CD14-positive monocyte (primary cell): Measurements from ENCODE around the gene TMEM259. TPM values are rescaled to one million over a fixed set of nuclear protein-coding genes. Genes with fewer than 3 reads are reported as not detected.

Source experiments
- DNase-seq, 3 donors: peaks; one replicate each; pipeline ENCODE4 v3.0.0-alpha.2; 2011 to 2022
- H2AFZ ChIP-seq: 2 replicates; pipeline ENCODE4 v1.6.0; 2012; ENCODE audit warnings: mild to moderate bottlenecking, low read depth, low read length, inconsistent platforms; ENCODE audit not compliant: insufficient read depth, poor library complexity, severe bottlenecking
- H3K27ac ChIP-seq, 2 donors: 1 replicate in 1 of 2; 2 replicates in 1 of 2; pipeline ENCODE4 v1.5.1; 2012 to 2013; ENCODE audit warnings: low read length in 2 of 2, control low read depth in 1 of 2, inconsistent platforms in 1 of 2, low read depth in 1 of 2, mild to moderate bottlenecking in 1 of 2
- H3K27me3 ChIP-seq, 2 donors: one replicate each; pipeline versions ENCODE4 v1.6.0 to v1.6.1; 2011 to 2013; ENCODE audit warnings: low read length in 2 of 2; ENCODE audit not compliant: control insufficient read depth in 2 of 2, insufficient read depth in 2 of 2
- H3K36me3 ChIP-seq, 2 donors: replicated peaks in 1 of 2; 1 replicate in 1 of 2; 2 replicates in 1 of 2; pipeline versions ENCODE4 v1.5.1 to v1.6.1; 2012 to 2013; ENCODE audit warnings: low read length in 2 of 2, control low read depth in 1 of 2, inconsistent platforms in 1 of 2, mild to moderate bottlenecking in 1 of 2; ENCODE audit not compliant: insufficient read depth in 2 of 2, control insufficient read depth in 1 of 2
- H3K4me1 ChIP-seq, 2 donors: 1 replicate in 1 of 2; 2 replicates in 1 of 2; pipeline versions ENCODE4 v1.5.1 to v1.6.1; 2012 to 2013; ENCODE audit warnings: low read length in 2 of 2, control low read depth in 1 of 2, inconsistent platforms in 1 of 2, mild to moderate bottlenecking in 1 of 2, moderate library complexity in 1 of 2; ENCODE audit not compliant: insufficient read depth in 2 of 2, control insufficient read depth in 1 of 2
- H3K4me2 ChIP-seq: replicated peaks from 2 replicates; pipeline ENCODE3; 2012; ENCODE audit warnings: low read length, moderate library complexity, mild to moderate bottlenecking; ENCODE audit not compliant: poor library complexity, severe bottlenecking; ENCODE audit errors: extremely low read depth
- H3K4me3 ChIP-seq, 3 experiments: fragments of 200-600 bp in 1 of 3; sonication (generic) in 1 of 3; replicated peaks in 1 of 3; 1 replicate in 2 of 3; 2 replicates in 1 of 3; pipeline ENCODE4 v1.5.1; 2011 to 2013; ENCODE audit warnings: low read length in 3 of 3, mild to moderate bottlenecking in 3 of 3, control low read depth in 2 of 3, low read depth in 2 of 3, inconsistent platforms in 1 of 3, moderate library complexity in 1 of 3
- H3K79me2 ChIP-seq: 2 replicates; pipeline ENCODE4 v1.6.0; 2012; ENCODE audit warnings: mild to moderate bottlenecking, control low read depth, inconsistent platforms, low read length, moderate library complexity; ENCODE audit not compliant: insufficient read depth
- H3K9ac ChIP-seq: 2 replicates; pipeline ENCODE4 v1.6.0; 2017; ENCODE audit warnings: low read length, mild to moderate bottlenecking; ENCODE audit not compliant: insufficient read depth, poor library complexity, severe bottlenecking
- H3K9me3 ChIP-seq, 2 donors: replicated peaks in 1 of 2; 1 replicate in 1 of 2; 2 replicates in 1 of 2; pipeline versions ENCODE4 v1.5.1 to v1.6.1; 2012 to 2013; ENCODE audit warnings: low read length in 2 of 2, control low read depth in 1 of 2; ENCODE audit not compliant: control insufficient read depth in 1 of 2, insufficient read depth in 1 of 2
- H4K20me1 ChIP-seq: 2 replicates; pipeline ENCODE4 v1.6.0; 2012; ENCODE audit warnings: mild to moderate bottlenecking, low read length, control low read depth, moderate library complexity; ENCODE audit not compliant: insufficient read depth
- H3K27ac Mint-ChIP-seq, 7 donors: one replicate each; pipeline ENCODE4 v1.8.0; 2020; ENCODE audit warnings: mild to moderate bottlenecking in 7 of 7, mixed read lengths in 7 of 7, moderate library complexity in 6 of 7, inconsistent platforms in 2 of 7
- H3K27me3 Mint-ChIP-seq, 3 donors: one replicate each; pipeline ENCODE4 v1.8.0; 2021 to 2022; ENCODE audit warnings: low read depth in 3 of 3, mild to moderate bottlenecking in 3 of 3, mixed read lengths in 3 of 3, moderate library complexity in 3 of 3, inconsistent platforms in 1 of 3
- H3K36me3 Mint-ChIP-seq, 2 donors: one replicate each; pipeline ENCODE4 v1.8.0; 2020; ENCODE audit warnings: mixed read lengths in 2 of 2, inconsistent platforms in 1 of 2, mild to moderate bottlenecking in 1 of 2
- H3K4me1 Mint-ChIP-seq: one replicate; pipeline ENCODE4 v1.8.0; 2020; ENCODE audit warnings: mild to moderate bottlenecking, mixed read lengths
- H3K4me3 Mint-ChIP-seq, 2 donors: one replicate each; pipeline ENCODE4 v1.8.0; 2020; ENCODE audit warnings: mild to moderate bottlenecking in 2 of 2, mixed read lengths in 2 of 2, moderate library complexity in 1 of 2
- H3K9me3 Mint-ChIP-seq, 7 donors: one replicate each; pipeline ENCODE4 v1.8.0; 2020 to 2022; ENCODE audit warnings: mixed read lengths in 7 of 7, mild to moderate bottlenecking in 6 of 7, moderate library complexity in 6 of 7, inconsistent platforms in 2 of 7
- WGBS: methylation state at CpG from one replicate; pipeline ENCODE4 v1.1.5; 2013; ENCODE audit warnings: missing lambda C conversion rate; ENCODE audit not compliant: insufficient coverage; 5-methylcytosine and 5-hydroxymethylcytosine counted together
- intact Hi-C, 2 donors: fragments of 100-400 bp; cut with micrococcal nuclease; formaldehyde crosslinking; loops; one replicate each; pipeline versions ENCODE4 v1.15.0 to v1.15.1; 2023
- polyA plus RNA-seq, 3 donors: library from polyadenylated mRNA; depleted of rRNA in 1 of 3; unstranded in 2 of 3; stranded (reverse) in 1 of 3; fragments of 300-500 nt in 2 of 3; fragments of >200 nt in 1 of 3; fragmentation: Illumina TruSeq in 2 of 3; gene quantifications; 1 replicate in 2 of 3; 2 replicates in 1 of 3; pipeline ENCODE4 v1.2.3, GENCODE V29; 2012 to 2021
- TF ChIP-seq, protein P1 (sequence below): fragments of 200-600 bp; IDR thresholded peaks from one replicate; pipeline ENCODE4 v1.8.0; 2022; ENCODE audit warnings: antibody characterized with exemption, mild to moderate bottlenecking

TMEM259 gene
- polyA plus RNA-seq, 3 donors, result 37.4 to 417 (median 45.0) TPM

DNA sequence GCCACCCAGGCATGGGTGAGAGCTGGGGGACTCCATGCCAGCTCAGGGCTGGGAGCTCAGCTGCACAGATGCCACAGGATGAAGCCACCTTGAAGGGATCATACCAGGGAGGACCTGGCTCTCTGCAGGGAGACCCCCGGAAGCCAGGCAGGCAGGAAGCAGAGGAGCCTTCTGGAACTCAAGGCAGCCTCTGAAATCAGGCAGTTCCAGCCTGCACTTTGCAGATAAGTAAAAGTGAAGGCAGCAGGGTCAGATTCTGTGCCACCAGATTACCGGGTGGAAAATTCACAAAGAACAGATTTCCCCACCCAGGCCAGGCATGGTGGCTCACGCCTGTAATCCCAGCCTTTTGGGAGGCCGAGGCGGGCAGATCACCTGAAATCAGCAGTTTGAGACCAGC is 2.5 kb downstream of the TMEM259 start:
- Mint-ChIP-seq H3K4me1 (peaks cover 44% of the 10 kb centered on the region), H3K9me3 (no peaks in the 10 kb centered on the region), H3K27ac (peak overlapping the region in 5 of 7 donors; percentile 13 to 81 (median 53)), H3K27me3 (peaks cover 0 to 1% (median 0%) of the 10 kb centered on the region in 3 donors), H3K36me3 (peaks cover 10 to 30% of the 10 kb centered on the region in 2 donors), H3K4me3 (no peak overlapping the region)
- Histone ChIP-seq H2AFZ (no peak overlapping the region), H3K4me3 (no peak overlapping the region), H3K4me2 (no peak overlapping the region), H3K79me2 (peaks cover 75% of the 10 kb centered on the region), H3K4me1 (peaks cover 49 to 53% of the 10 kb centered on the region in 2 donors), H3K27ac (peak overlapping the region in 1 of 2 donors; percentile 60), H3K36me3 (peaks cover 17 to 22% of the 10 kb centered on the region in 2 donors), H4K20me1 (peaks cover 73% of the 10 kb centered on the region), H3K9ac (peak overlapping the region; percentile 18), H3K27me3 (no peaks in the 10 kb centered on the region), H3K9me3 (no peaks in the 10 kb centered on the region)
- 84% methylated on average over 5 of the region's 5 CpGs for WGBS
- TF ChIP-seq, protein P1, sequence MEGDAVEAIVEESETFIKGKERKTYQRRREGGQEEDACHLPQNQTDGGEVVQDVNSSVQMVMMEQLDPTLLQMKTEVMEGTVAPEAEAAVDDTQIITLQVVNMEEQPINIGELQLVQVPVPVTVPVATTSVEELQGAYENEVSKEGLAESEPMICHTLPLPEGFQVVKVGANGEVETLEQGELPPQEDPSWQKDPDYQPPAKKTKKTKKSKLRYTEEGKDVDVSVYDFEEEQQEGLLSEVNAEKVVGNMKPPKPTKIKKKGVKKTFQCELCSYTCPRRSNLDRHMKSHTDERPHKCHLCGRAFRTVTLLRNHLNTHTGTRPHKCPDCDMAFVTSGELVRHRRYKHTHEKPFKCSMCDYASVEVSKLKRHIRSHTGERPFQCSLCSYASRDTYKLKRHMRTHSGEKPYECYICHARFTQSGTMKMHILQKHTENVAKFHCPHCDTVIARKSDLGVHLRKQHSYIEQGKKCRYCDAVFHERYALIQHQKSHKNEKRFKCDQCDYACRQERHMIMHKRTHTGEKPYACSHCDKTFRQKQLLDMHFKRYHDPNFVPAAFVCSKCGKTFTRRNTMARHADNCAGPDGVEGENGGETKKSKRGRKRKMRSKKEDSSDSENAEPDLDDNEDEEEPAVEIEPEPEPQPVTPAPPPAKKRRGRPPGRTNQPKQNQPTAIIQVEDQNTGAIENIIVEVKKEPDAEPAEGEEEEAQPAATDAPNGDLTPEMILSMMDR, result no peak
- no peak for DNase-seq
- intact Hi-C loops, result no loop called here

DNA sequence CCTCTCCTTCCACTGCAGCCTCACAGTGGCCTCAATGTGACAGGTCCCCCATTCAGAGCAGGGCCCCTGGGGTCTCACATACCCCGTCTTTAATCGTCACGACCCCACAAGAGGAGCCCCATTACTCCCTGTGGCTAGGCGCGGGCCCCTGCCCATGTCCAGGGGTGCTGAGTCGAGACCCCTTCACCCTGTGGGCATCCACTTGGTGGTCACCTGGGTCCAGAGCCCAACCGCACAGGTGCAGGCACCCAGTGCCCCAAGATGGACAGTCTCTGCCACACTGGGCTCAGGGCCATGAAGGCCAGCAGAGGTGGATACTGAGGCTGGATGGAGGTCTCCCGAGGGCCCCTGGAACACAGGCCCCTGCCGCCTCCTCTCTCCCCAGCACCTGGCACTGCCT is 3.0 kb downstream of the TMEM259 start:
- no peak overlapping the region for H3K4me3 ChIP-seq
- Mint-ChIP-seq H3K27ac (peak overlapping the region in 2 of 7 donors; percentile 54 to 81), H3K36me3 (peaks cover 11 to 34% of the 10 kb centered on the region in 2 donors), H3K4me1 (peaks cover 44% of the 10 kb centered on the region), H3K4me3 (no peak overlapping the region), H3K9me3 (no peaks in the 10 kb centered on the region), H3K27me3 (peaks cover 0 to 1% (median 0%) of the 10 kb centered on the region in 3 donors)
- H3K36me3 ChIP-seq, result peaks cover 22 to 27% of the 10 kb centered on the region in 2 donors
- no peaks in the 10 kb centered on the region for H3K9me3 ChIP-seq
- peaks cover 78% of the 10 kb centered on the region for H3K79me2 ChIP-seq
- H3K9ac ChIP-seq, result peak overlapping the region; percentile 18
- TF ChIP-seq, protein P1, result no peak
- peaks cover 78% of the 10 kb centered on the region for H4K20me1 ChIP-seq
- H3K4me2 ChIP-seq, result no peak overlapping the region
- DNase-seq, result no peak
- WGBS, result 100% methylated on average over 9 of the region's 9 CpGs
- intact Hi-C loops, result no loop called here
- H2AFZ ChIP-seq, result no peak overlapping the region
- peaks cover 49 to 53% of the 10 kb centered on the region in 2 donors for H3K4me1 ChIP-seq
- no peaks in the 10 kb centered on the region for H3K27me3 ChIP-seq
- peak overlapping the region in 1 of 2 donors; percentile 60 for H3K27ac ChIP-seq
